ENCODE results near the gene TMEM18. TPM values are rescaled to one million over a fixed set of nuclear protein-coding genes. Genes with fewer than 3 reads are reported as not detected.
"Not testable (repeated sequence)": the region's sequence is repeated elsewhere in the genome, so short reads cannot be mapped to it uniquely, and the experiment has no call there.

Gene TMEM18
- total and polyA plus RNA-seq, 8 donors, result 1.4 to 31.1 (median 14.5) TPM

- no peak for DNase-seq
- peaks cover 0 to 16% (median 5%) of the 10 kb centered on the region in 4 donors for H3K4me1 ChIP-seq
- WGBS, 5 donors, result 79 to 85% (median 82%) methylated on average over 18 to 19 of the region's 19 CpGs
- no peaks in the 10 kb centered on the region for H3K36me3 ChIP-seq
- intact Hi-C loops (cut with DNase I; ENCODE audit: low total_unique reads), result no loop called here
- no peak overlapping the region for H3K4me3 ChIP-seq
- H3K9me3 ChIP-seq, result peaks cover 0 to 19% (median 10%) of the 10 kb centered on the region in 4 donors
- no peak overlapping the region for H3K27ac ChIP-seq
- TF ChIP-seq EP300 (IDR thresholded peaks at IDR 0.05), result no peak
- no peak for TF ChIP-seq POLR2AphosphoS5 (IDR thresholded peaks at IDR 0.05)
- no peaks in the 10 kb centered on the region for H3K27me3 ChIP-seq
These were observed 12.8 kb upstream of the TMEM18 start for GRCh38 chr2:689877-690510.

- H3K36me3 ChIP-seq, result no peaks in the 10 kb centered on the region
- 57 to 66% (median 62%) methylated on average over 5 of the region's 5 CpGs for WGBS, 5 donors
- DNase-seq, result no peak
- no peak overlapping the region for H3K4me3 ChIP-seq
- intact Hi-C loops (cut with DNase I; ENCODE audit: low total_unique reads), result no loop called here
- TF ChIP-seq EP300 (IDR thresholded peaks at IDR 0.05) (no peak), POLR2A (IDR thresholded peaks at IDR 0.05) (no peak), POLR2AphosphoS5 (IDR thresholded peaks at IDR 0.05) (no peak), CTCF (IDR thresholded peaks at IDR 0.05) (no peak)
- no peak overlapping the region for H3K27ac ChIP-seq
- H3K4me1 ChIP-seq, result peaks cover 0 to 8% (median 1%) of the 10 kb centered on the region in 4 donors
- no peaks in the 10 kb centered on the region for H3K27me3 ChIP-seq
- H3K9me3 ChIP-seq, result peaks cover 0 to 27% (median 14%) of the 10 kb centered on the region in 4 donors
These were observed 12.0 kb upstream of the TMEM18 start for GRCh38 chr2:689237-689636.

- intact Hi-C loops (cut with DNase I; ENCODE audit: low total_unique reads), result no loop called here
- Histone ChIP-seq H3K27ac (no peak overlapping the region), H3K27me3 (no peaks in the 10 kb centered on the region), H3K36me3 (no peaks in the 10 kb centered on the region), H3K9me3 (peaks cover 0 to 33% (median 17%) of the 10 kb centered on the region in 4 donors), H3K4me1 (peaks cover 0 to 2% (median 0%) of the 10 kb centered on the region in 4 donors), H3K4me3 (no peak overlapping the region)
- no peak for DNase-seq
- WGBS, 5 donors, result 72 to 80% (median 78%) methylated on average over 7 of the region's 7 CpGs
- TF ChIP-seq POLR2AphosphoS5 (IDR thresholded peaks at IDR 0.05) (no peak), EP300 (IDR thresholded peaks at IDR 0.05) (no peak), POLR2A (IDR thresholded peaks at IDR 0.05) (no peak), CTCF (IDR thresholded peaks at IDR 0.05) (no peak)
These were observed 11.4 kb upstream of the TMEM18 start for GRCh38 chr2:688504-689076.

GRCh38 chr2:685421-685820 lies 8.2 kb upstream of the TMEM18 start:
- no peak for TF ChIP-seq EP300 (IDR thresholded peaks at IDR 0.05)
- TF ChIP-seq POLR2A (IDR thresholded peaks at IDR 0.05), result no peak
- TF ChIP-seq CTCF (IDR thresholded peaks at IDR 0.05), result no peak
- no peak for TF ChIP-seq POLR2AphosphoS5 (IDR thresholded peaks at IDR 0.05)
- Histone ChIP-seq H3K4me1 (no peaks in the 10 kb centered on the region), H3K9me3 (peaks cover 0 to 34% (median 17%) of the 10 kb centered on the region in 4 donors), H3K36me3 (no peaks in the 10 kb centered on the region), H3K27me3 (no peaks in the 10 kb centered on the region), H3K27ac (no peak overlapping the region), H3K4me3 (no peak overlapping the region)
- intact Hi-C loops (cut with DNase I; ENCODE audit: low total_unique reads), result no loop called here
- no peak for DNase-seq
- 52 to 63% (median 54%) methylated on average over 1 of the region's 1 CpG for WGBS, 5 donors

- H3K9me3 ChIP-seq, result peaks cover 0 to 34% (median 17%) of the 10 kb centered on the region in 4 donors
- WGBS, 5 donors, result 86 to 94% (median 89%) methylated on average over 2 of the region's 2 CpGs
- H3K27ac ChIP-seq; H3K4me3 ChIP-seq; intact Hi-C loops (cut with DNase I; ENCODE audit: low total_unique reads); H3K4me1 ChIP-seq; H3K36me3 ChIP-seq; H3K27me3 ChIP-seq; DNase-seq: not testable (repeated sequence)
These were observed 7.7 kb upstream of the TMEM18 start for GRCh38 chr2:684913-685312.
